ES-I3 (cell line): Measurements from ENCODE around the gene MCOLN2.

ENCODE experiments used
- H3K36me3 ChIP-seq: 2 replicates; pipeline ENCODE4 v1.6.1; 2013; ENCODE audit warnings: mild to moderate bottlenecking, low read length, control low read depth, moderate library complexity; ENCODE audit not compliant: insufficient read depth
- H3K4me1 ChIP-seq: 2 replicates; pipeline ENCODE4 v1.6.1; 2013; ENCODE audit warnings: mild to moderate bottlenecking, control low read depth, low read length; ENCODE audit not compliant: insufficient read depth
- H3K9ac ChIP-seq: 2 replicates; pipeline ENCODE4 v1.6.1; 2013; ENCODE audit warnings: low read depth, mild to moderate bottlenecking, low read length, moderate library complexity
- H3K9me3 ChIP-seq: 2 replicates; pipeline ENCODE4 v1.6.1; 2013; ENCODE audit warnings: mild to moderate bottlenecking, low read length, moderate library complexity; ENCODE audit not compliant: control insufficient read depth, insufficient read depth

Gene MCOLN2

GRCh38 chr1:84969489-84970250, 27.2 kb downstream of the MCOLN2 start:
- H3K36me3 ChIP-seq = no peaks in the 10 kb centered on the region
- H3K4me1 ChIP-seq = peaks cover 3% of the 10 kb centered on the region; the same call in 1 of the 2 replicates
- H3K9me3 ChIP-seq = no peaks in the 10 kb centered on the region
- no peak overlapping the region for H3K9ac ChIP-seq

DNA sequence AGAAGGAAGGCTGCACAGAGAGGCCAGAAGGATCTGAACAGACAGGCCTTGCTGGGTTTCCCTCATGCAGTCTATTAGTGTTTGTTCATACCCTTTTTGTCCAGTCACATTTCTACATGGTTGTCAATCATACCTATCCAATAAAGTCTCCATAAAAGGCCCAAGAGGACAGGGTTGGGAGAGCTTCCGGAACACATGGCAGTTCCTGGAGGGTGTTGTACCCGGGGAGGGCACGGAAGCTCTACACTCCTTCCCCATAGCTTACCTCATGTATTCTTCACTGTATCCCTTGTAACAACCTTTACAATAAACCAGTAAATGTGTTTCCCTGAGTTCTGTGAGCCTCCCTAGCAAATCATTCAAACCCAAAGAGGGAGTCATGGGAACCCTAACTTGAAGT, 28.0 kb downstream of the MCOLN2 start:
- H3K9me3 ChIP-seq = no peaks in the 10 kb centered on the region
- H3K9ac ChIP-seq = no peak overlapping the region
- no peaks in the 10 kb centered on the region; the same call in 1 of the 2 replicates for H3K4me1 ChIP-seq
- no peaks in the 10 kb centered on the region for H3K36me3 ChIP-seq

DNA sequence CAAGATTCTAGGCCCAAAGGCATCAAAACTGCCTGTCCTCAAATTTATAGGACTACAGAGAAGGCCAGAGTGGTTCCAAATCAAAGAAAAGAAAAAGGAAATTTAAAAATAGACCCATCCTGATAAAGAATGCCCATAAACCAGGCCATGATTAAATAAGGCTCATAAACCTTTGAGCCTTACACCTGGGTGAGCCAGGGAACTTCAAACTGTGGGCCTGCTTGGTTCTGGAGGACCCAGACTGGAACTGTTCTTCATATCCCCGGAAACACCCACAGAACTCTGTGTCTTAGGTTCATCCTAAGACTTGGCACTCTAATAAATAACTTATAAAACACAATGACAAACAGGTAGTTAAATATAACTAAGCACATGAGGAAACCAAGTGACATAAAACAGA, 28.8 kb downstream of the MCOLN2 start:
- Histone ChIP-seq H3K4me1 (no peaks in the 10 kb centered on the region), H3K9me3 (no peaks in the 10 kb centered on the region), H3K36me3 (no peaks in the 10 kb centered on the region), H3K9ac (no peak overlapping the region)

DNA sequence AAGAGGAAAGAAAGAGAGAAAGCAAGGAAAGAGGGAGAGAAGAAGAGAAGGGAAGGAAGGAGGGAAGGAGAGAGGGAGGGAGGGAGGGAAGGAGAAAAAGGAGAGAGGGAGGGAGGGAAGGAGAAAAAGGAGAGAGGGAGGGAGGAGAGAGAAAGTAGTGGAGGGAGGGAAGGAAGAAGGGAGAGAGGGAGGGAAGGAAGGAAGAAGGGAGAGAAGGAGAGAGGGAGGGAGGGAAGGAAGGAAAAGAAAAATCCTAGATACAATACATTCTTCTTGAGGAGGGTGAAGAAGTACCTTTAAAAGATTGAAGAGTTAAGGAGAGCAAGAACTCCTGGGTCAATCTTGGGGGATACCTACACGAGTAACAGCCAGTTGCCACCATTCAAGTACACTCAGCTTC, 29.2 kb downstream of the MCOLN2 start:
- no peaks in the 10 kb centered on the region for H3K9me3 ChIP-seq
- no peak overlapping the region for H3K9ac ChIP-seq
- no peaks in the 10 kb centered on the region for H3K4me1 ChIP-seq
- H3K36me3 ChIP-seq = no peaks in the 10 kb centered on the region

DNA sequence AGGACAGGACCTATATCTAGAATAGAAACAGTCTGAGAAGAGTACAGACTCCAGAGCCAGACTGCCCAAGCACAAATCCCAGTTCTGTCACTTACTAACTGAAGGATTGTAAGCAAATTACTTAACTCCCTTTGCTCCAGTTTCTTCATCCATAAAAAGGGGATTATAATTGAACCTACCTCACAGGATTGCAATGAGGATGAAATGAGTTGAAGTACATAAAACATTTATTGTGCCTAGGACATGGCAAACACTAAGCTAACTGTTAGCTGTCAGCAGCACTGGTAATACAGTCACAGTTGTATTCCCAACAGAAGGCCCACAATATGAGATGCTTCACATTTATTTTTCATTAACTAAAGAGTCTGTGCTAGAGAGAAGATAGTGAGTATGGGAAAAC, 33.9 kb downstream of the MCOLN2 start:
- Histone ChIP-seq H3K4me1 (no peaks in the 10 kb centered on the region), H3K36me3 (no peaks in the 10 kb centered on the region), H3K9ac (no peak overlapping the region), H3K9me3 (no peaks in the 10 kb centered on the region)

GRCh38 chr1:84961316-84961715, 35.6 kb downstream of the MCOLN2 start:
- Histone ChIP-seq H3K4me1 (no peaks in the 10 kb centered on the region), H3K9ac (no peak overlapping the region), H3K9me3 (no peaks in the 10 kb centered on the region), H3K36me3 (no peaks in the 10 kb centered on the region)

GRCh38 chr1:84960371-84960770, 36.5 kb downstream of the MCOLN2 start:
- Histone ChIP-seq H3K9me3 (no peaks in the 10 kb centered on the region), H3K4me1 (no peaks in the 10 kb centered on the region), H3K9ac (no peak overlapping the region), H3K36me3 (no peaks in the 10 kb centered on the region)

- H3K4me1 ChIP-seq = no peaks in the 10 kb centered on the region
- no peaks in the 10 kb centered on the region for H3K9me3 ChIP-seq
- no peaks in the 10 kb centered on the region for H3K36me3 ChIP-seq
- H3K9ac ChIP-seq = no peak overlapping the region
Observed at GRCh38 chr1:84959294-84959693, 37.6 kb downstream of the MCOLN2 start.

DNA sequence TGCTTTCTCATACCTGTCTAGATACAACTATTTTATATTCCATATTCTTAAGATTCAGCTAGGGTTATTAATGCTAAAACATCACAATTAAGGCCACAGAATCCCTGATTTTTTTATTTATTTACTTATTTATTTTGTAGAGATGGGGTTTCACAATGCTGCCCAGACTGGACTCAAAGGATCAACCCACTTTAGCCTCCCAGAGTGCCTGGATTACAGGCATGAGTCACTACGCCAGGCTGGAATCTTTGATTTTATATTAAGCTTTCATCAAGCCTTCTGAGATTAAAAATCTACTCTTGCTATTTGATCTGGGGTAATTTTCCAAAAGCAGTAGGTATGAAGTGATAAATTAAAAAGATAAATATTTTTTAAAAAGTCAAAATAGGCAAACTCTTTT, 38.9 kb downstream of the MCOLN2 start:
- Histone ChIP-seq H3K36me3 (no peaks in the 10 kb centered on the region), H3K9ac (no peak overlapping the region), H3K9me3 (no peaks in the 10 kb centered on the region), H3K4me1 (no peaks in the 10 kb centered on the region)

DNA sequence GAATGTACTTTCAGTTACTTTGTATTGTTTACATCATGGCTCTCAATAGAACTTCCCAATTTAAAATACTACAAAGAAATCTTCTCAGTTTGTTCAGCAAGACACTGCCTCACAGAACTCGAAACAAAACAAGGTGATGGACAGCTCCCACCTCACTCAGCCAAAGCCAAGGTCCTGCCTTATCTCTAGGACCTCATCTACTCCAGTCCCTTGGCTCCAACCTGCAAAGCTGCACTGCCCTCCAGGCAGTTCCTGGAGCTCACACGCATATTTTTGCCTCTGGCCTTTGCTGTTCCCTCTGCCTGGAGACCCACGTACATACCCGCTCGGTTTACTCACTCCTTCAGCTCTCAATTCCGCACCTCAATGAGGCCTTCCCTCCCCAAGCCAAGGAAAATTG, 40.3 kb downstream of the MCOLN2 start:
- Histone ChIP-seq H3K4me1 (no peaks in the 10 kb centered on the region), H3K9ac (no peak overlapping the region), H3K9me3 (no peaks in the 10 kb centered on the region), H3K36me3 (no peaks in the 10 kb centered on the region)

GRCh38 chr1:84956097-84956496, 40.8 kb downstream of the MCOLN2 start:
- Histone ChIP-seq H3K4me1 (no peaks in the 10 kb centered on the region), H3K36me3 (no peaks in the 10 kb centered on the region), H3K9ac (no peak overlapping the region), H3K9me3 (no peaks in the 10 kb centered on the region)

GRCh38 chr1:84949664-84950063, 47.2 kb downstream of the MCOLN2 start:
- H3K9ac ChIP-seq = no peak overlapping the region
- H3K4me1 ChIP-seq = peaks cover 19% of the 10 kb centered on the region
- H3K36me3 ChIP-seq = no peaks in the 10 kb centered on the region
- no peaks in the 10 kb centered on the region for H3K9me3 ChIP-seq

GRCh38 chr1:84947536-84948410, 49.1 kb downstream of the MCOLN2 start:
- Histone ChIP-seq H3K9ac (no peak overlapping the region), H3K36me3 (no peaks in the 10 kb centered on the region), H3K9me3 (no peaks in the 10 kb centered on the region), H3K4me1 (peaks cover 19% of the 10 kb centered on the region)

DNA sequence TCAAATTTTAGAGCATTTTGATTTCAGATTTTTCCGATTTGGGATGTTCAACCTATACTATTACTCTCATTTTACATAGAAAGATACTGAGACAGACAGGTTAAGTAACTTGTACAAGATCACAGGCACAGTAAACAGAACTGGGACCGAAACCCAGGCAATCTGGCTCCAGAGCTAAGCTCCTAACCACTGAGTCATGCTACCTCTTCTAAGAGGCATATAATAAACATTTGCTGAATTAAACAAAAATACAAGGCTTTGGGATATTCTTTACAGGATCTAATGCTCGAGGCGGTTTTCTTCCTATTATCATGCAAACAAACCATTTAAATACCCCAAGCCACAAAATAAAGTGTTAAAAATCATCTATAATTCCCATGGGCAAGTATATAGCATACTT, 50.3 kb downstream of the MCOLN2 start:
- Histone ChIP-seq H3K4me1 (peaks cover 19% of the 10 kb centered on the region), H3K9me3 (no peaks in the 10 kb centered on the region), H3K9ac (no peak overlapping the region), H3K36me3 (no peaks in the 10 kb centered on the region)
